GM23338 (cell line): ENCODE results near the gene COG7. TPM values are rescaled to one million over a fixed set of nuclear protein-coding genes. Genes with fewer than 3 reads are reported as not detected.

ENCODE experiments used
- ATAC-seq: fragments of 200-7000 bp; cut with Tn5 transposase; 3 replicates; pipeline ENCODE4 v1.9.1; 2020
- DNase-seq: peaks from one replicate; pipeline ENCODE4 v3.0.0-alpha.2; 2015; ENCODE audit warnings: low spot score
- H2AFZ ChIP-seq: fragments of 200-600 bp; sonication (generic); 2 replicates; pipeline ENCODE4 v1.8.0; 2016; ENCODE audit warnings: antibody characterized with exemption, mild to moderate bottlenecking, moderate library complexity
- H3F3A ChIP-seq: fragments of 200-600 bp; sonication (generic); replicated peaks from 2 replicates; pipeline ENCODE4 v1.8.0; 2017; ENCODE audit warnings: antibody characterized with exemption, mixed run types, low read depth
- H3K27ac ChIP-seq: fragments of 200-600 bp; sonication (generic); 2 replicates; pipeline ENCODE4 v1.6.1; 2016; ENCODE audit warnings: low read depth
- H3K27me3 ChIP-seq: fragments of 200-600 bp; sonication (generic); 2 replicates; pipeline ENCODE4 v1.8.0; 2016; ENCODE audit warnings: mild to moderate bottlenecking, mixed run types, moderate library complexity; ENCODE audit not compliant: insufficient read depth
- H3K36me3 ChIP-seq: fragments of 200-600 bp; sonication (generic); 2 replicates; pipeline ENCODE4 v1.8.0; 2016; ENCODE audit warnings: mild to moderate bottlenecking; ENCODE audit not compliant: insufficient read depth
- H3K4me1 ChIP-seq: fragments of 200-600 bp; sonication (generic); 2 replicates; pipeline ENCODE4 v1.8.0; 2016; ENCODE audit warnings: mild to moderate bottlenecking, moderate library complexity; ENCODE audit not compliant: insufficient read depth
- H3K4me2 ChIP-seq: fragments of 200-600 bp; sonication (generic); 2 replicates; pipeline ENCODE4 v1.7.1; 2017; ENCODE audit warnings: mixed run types
- H3K4me3 ChIP-seq: fragments of 200-600 bp; sonication (generic); 2 replicates; pipeline ENCODE4 v1.6.1; 2016; ENCODE audit warnings: mixed run types
- H3K79me2 ChIP-seq: fragments of 200-600 bp; sonication (generic); replicated peaks from 2 replicates; pipeline ENCODE4 v1.8.0; 2017; ENCODE audit warnings: mild to moderate bottlenecking; ENCODE audit not compliant: insufficient read depth
- H3K9me2 ChIP-seq: fragments of 200-600 bp; sonication (generic); 2 replicates; pipeline ENCODE4 v1.8.0; 2017; ENCODE audit not compliant: insufficient read depth
- H4K20me1 ChIP-seq: fragments of 200-600 bp; sonication (generic); replicated peaks from 2 replicates; pipeline ENCODE4 v1.8.0; 2017; ENCODE audit warnings: mild to moderate bottlenecking; ENCODE audit not compliant: insufficient read depth
- H3K27ac Mint-ChIP-seq: 2 replicates; pipeline ENCODE4 v1.8.0; 2020; ENCODE audit warnings: inconsistent platforms, mild to moderate bottlenecking, moderate library complexity, mixed read lengths
- H3K27me3 Mint-ChIP-seq: 3 replicates; pipeline ENCODE4 v1.8.0; 2022; ENCODE audit warnings: low read depth, mild to moderate bottlenecking, moderate library complexity, mixed read lengths, inconsistent platforms; ENCODE audit not compliant: insufficient read depth, poor library complexity
- H3K36me3 Mint-ChIP-seq: 3 replicates; pipeline ENCODE4 v1.8.0; 2021; ENCODE audit warnings: low read depth, mild to moderate bottlenecking, inconsistent platforms, moderate library complexity, mixed read lengths
- H3K4me1 Mint-ChIP-seq: 3 replicates; pipeline ENCODE4 v1.8.0; 2020; ENCODE audit warnings: mild to moderate bottlenecking, inconsistent platforms, mixed read lengths
- H3K4me3 Mint-ChIP-seq: 3 replicates; pipeline ENCODE4 v1.8.0; 2021; ENCODE audit warnings: moderate library complexity, mild to moderate bottlenecking, inconsistent platforms, mixed read lengths
- H3K9me3 Mint-ChIP-seq: 3 replicates; pipeline ENCODE4 v1.8.0; 2020; ENCODE audit warnings: moderate library complexity, mild to moderate bottlenecking, inconsistent platforms, mixed read lengths
- CREB1 ChIP-seq: fragments of 250-450 bp; sonication (Bioruptor Pico); IDR thresholded peaks from 2 replicates; pipeline ENCODE4 v1.5.0; 2020; ENCODE audit warnings: low read depth, mild to moderate bottlenecking, moderate library complexity
- ETS1 ChIP-seq: IDR thresholded peaks from 2 replicates; pipeline ENCODE4 v1.6.1; 2016; ENCODE audit warnings: antibody characterized with exemption
- EZH2phosphoT487 ChIP-seq: fragments of 200-600 bp; sonication (generic); IDR thresholded peaks from one replicate; pipeline ENCODE4 v1.8.1; 2018; ENCODE audit warnings: antibody characterized with exemption; ENCODE audit not compliant: unreplicated experiment
- JUNB ChIP-seq: IDR thresholded peaks from one replicate; pipeline ENCODE4 v1.6.1; 2016; ENCODE audit warnings: antibody characterized with exemption; ENCODE audit not compliant: unreplicated experiment
- NANOG ChIP-seq: IDR thresholded peaks from 2 replicates; pipeline ENCODE4 v1.6.1; 2016; ENCODE audit warnings: antibody characterized with exemption, borderline replicate concordance
- POLR2AphosphoS5 ChIP-seq: IDR thresholded peaks from 2 replicates; pipeline ENCODE4 v1.6.1; 2016; ENCODE audit warnings: antibody characterized with exemption, low read depth
- STAT1 ChIP-seq: IDR thresholded peaks from one replicate; pipeline ENCODE4 v1.6.1; 2016; ENCODE audit warnings: antibody characterized with exemption; ENCODE audit not compliant: unreplicated experiment
- ZNF114 ChIP-seq: fragments of 250-450 bp; sonication (Bioruptor Pico); IDR thresholded peaks from 2 replicates; pipeline ENCODE4 v1.5.0; 2020; ENCODE audit warnings: mild to moderate bottlenecking, moderate library complexity
- ZNF331 ChIP-seq: fragments of 250-450 bp; sonication (Bioruptor Pico); IDR thresholded peaks from 2 replicates; pipeline ENCODE4 v1.5.0; 2020; ENCODE audit warnings: low read depth, mild to moderate bottlenecking, moderate library complexity
- ZNF462 ChIP-seq: fragments of 250-450 bp; sonication (Bioruptor Pico); IDR thresholded peaks from 2 replicates; pipeline ENCODE4 v1.5.0; 2020; ENCODE audit warnings: mild to moderate bottlenecking, moderate library complexity
- polyA plus RNA-seq: library from polyadenylated mRNA; unstranded; fragments of >200 nt; fragmentation: Nextera tagmentation; extraction: Ambion mirVana; gene quantifications from 2 replicates; pipeline ENCODE4 v1.2.1, GENCODE V29; 2016
- total RNA-seq: library from RNA; depleted of rRNA; stranded (reverse); fragments of >200 nt; shearing (Covaris generic); gene quantifications from 2 replicates; pipeline ENCODE4 v1.2.3, GENCODE V29; 2014

The COG7 gene
- total and polyA plus RNA-seq, 2 experiments from 2014 or later: 9.2 to 20.0 TPM

GRCh38 chr16:23353440-23353839 lies 99.5 kb downstream of the COG7 start (continued):
- no peak for TF ChIP-seq POLR2AphosphoS5
- TF ChIP-seq EZH2phosphoT487: no peak

- Histone ChIP-seq H2AFZ (no peak overlapping the region), H3K9me2 (no peaks in the 10 kb centered on the region), H3K27me3 (no peaks in the 10 kb centered on the region), H3K4me3 (no peak overlapping the region), H3K36me3 (no peaks in the 10 kb centered on the region), H3F3A (no peaks in the 10 kb centered on the region), H3K4me1 (no peaks in the 10 kb centered on the region), H3K27ac (no peak overlapping the region), H3K4me2 (no peak overlapping the region), H3K79me2 (no peaks in the 10 kb centered on the region), H4K20me1 (no peaks in the 10 kb centered on the region)
- ATAC-seq (no peak), DNase-seq (no peak)
- Mint-ChIP-seq H3K27ac (no peak overlapping the region), H3K9me3 (peaks cover 3% of the 10 kb centered on the region; the same call in 1 of the 3 replicates), H3K4me1 (no peaks in the 10 kb centered on the region; the same call in 2 of the 3 replicates), H3K4me3 (no peak overlapping the region), H3K27me3 (peaks cover 5% of the 10 kb centered on the region), H3K36me3 (no peaks in the 10 kb centered on the region)
- TF ChIP-seq JUNB: no peak
These were observed 101.6 kb downstream of the COG7 start for GRCh38 chr16:23351360-23351759.

- Histone ChIP-seq H3K4me3 (no peak overlapping the region), H4K20me1 (no peaks in the 10 kb centered on the region), H3K36me3 (no peaks in the 10 kb centered on the region), H3F3A (no peaks in the 10 kb centered on the region), H3K79me2 (no peaks in the 10 kb centered on the region), H2AFZ (peak overlapping the region; percentile 86; the same call in 1 of the 2 replicates), H3K4me2 (no peak overlapping the region), H3K4me1 (no peaks in the 10 kb centered on the region), H3K27ac (no peak overlapping the region), H3K27me3 (no peaks in the 10 kb centered on the region), H3K9me2 (0 out of 2 replicates have a peak, but pooled peaks cover 3% of the 10 kb centered on the region)
- H3K27me3 Mint-ChIP-seq: peaks cover 5% of the 10 kb centered on the region
- H3K4me1 Mint-ChIP-seq: peaks cover 10% of the 10 kb centered on the region
- H3K36me3 Mint-ChIP-seq: no peaks in the 10 kb centered on the region
- H3K9me3 Mint-ChIP-seq: peaks cover 3% of the 10 kb centered on the region; the same call in 1 of the 3 replicates
- no peak overlapping the region for H3K4me3 Mint-ChIP-seq
- DNase-seq: peak; percentile 79
- peak; percentile 89 for ATAC-seq
- no peak overlapping the region for H3K27ac Mint-ChIP-seq
- TF ChIP-seq ZNF462 (peak; percentile 83), EZH2phosphoT487 (no peak), STAT1 (no peak), ZNF114 (CRISPR knock-in tag) (no peak), CREB1 (no peak), NANOG (no peak), POLR2AphosphoS5 (no peak), ZNF331 (CRISPR knock-in tag) (no peak), ETS1 (no peak)
These were observed 104.2 kb downstream of the COG7 start for GRCh38 chr16:23348579-23349469.
